Upper lobe of left lung (tissue), 6 donors: ENCODE measurements around the gene ULBP3. TPM values are rescaled to one million over a fixed set of nuclear protein-coding genes. Genes with fewer than 3 reads are reported as not detected.

Experiments used
- ATAC-seq, 2 donors: fragments of 200-7000 bp; cut with Tn5 transposase; one replicate each; pipeline ENCODE4 v1.9.1; 2022; ENCODE audit warnings: mild to moderate bottlenecking in 2 of 2, moderate library complexity in 2 of 2; ENCODE audit not compliant: low FRiP score in 2 of 2
- DNase-seq, 2 donors: peaks; one replicate each; pipeline ENCODE4 v3.0.0-alpha.2; 2019 to 2020
- H3K27ac ChIP-seq, 4 donors: fragments of 200-600 bp; sonication (generic); one replicate each; pipeline ENCODE4 v1.5.1; 2016 to 2019
- H3K27me3 ChIP-seq, 4 donors: fragments of 200-600 bp; sonication (generic); one replicate each; pipeline ENCODE4 v1.5.1; 2017 to 2019
- H3K36me3 ChIP-seq, 4 donors: fragments of 200-600 bp; sonication (generic); one replicate each; pipeline ENCODE4 v1.5.1; 2016 to 2019
- H3K4me1 ChIP-seq, 4 donors: fragments of 200-600 bp; sonication (generic); one replicate each; pipeline ENCODE4 v1.5.1; 2018 to 2019
- H3K4me3 ChIP-seq, 4 donors: fragments of 200-600 bp; sonication (generic); one replicate each; pipeline ENCODE4 v1.5.1; 2017 to 2019; ENCODE audit warnings: mild to moderate bottlenecking in 2 of 4, moderate library complexity in 1 of 4
- H3K9me3 ChIP-seq, 4 donors: fragments of 200-600 bp; sonication (generic); one replicate each; pipeline ENCODE4 v1.5.1; 2018 to 2019
- EP300 ChIP-seq, 4 donors: sonication (generic); formaldehyde crosslinking; IDR thresholded peaks; one replicate each; pipeline ENCODE4 v1.5.1; 2017; ENCODE audit warnings: antibody characterized with exemption in 4 of 4, control low read depth in 2 of 4
- POLR2A ChIP-seq, 4 donors: fragments of 450-650 bp; IDR thresholded peaks; one replicate each; pipeline ENCODE4 v1.5.1; 2016 to 2017; ENCODE audit warnings: antibody characterized with exemption in 4 of 4, mild to moderate bottlenecking in 2 of 4
- POLR2AphosphoS5 ChIP-seq, 2 donors: sonication (generic); formaldehyde crosslinking; IDR thresholded peaks; one replicate each; pipeline ENCODE4 v1.5.1; 2017; ENCODE audit warnings: antibody characterized with exemption in 2 of 2
- WGBS, 2 donors: methylation state at CpG; one replicate each; pipeline ENCODE4 v1.1.5; 2017 to 2018; 5-methylcytosine and 5-hydroxymethylcytosine counted together
- total RNA-seq, 6 donors: library from RNA; depleted of rRNA in 4 of 6; stranded (reverse); fragments of >200 nt in 4 of 6; gene quantifications; one replicate each; pipeline versions ENCODE4 v1.1.0 to v1.2.1, GENCODE V29; 2016 to 2021
- TF ChIP-seq, protein P1 (sequence below), 6 experiments: fragments of 450-650 bp in 4 of 6; fragments of 200-600 bp in 2 of 6; sonication (generic) in 2 of 6; IDR thresholded peaks; one replicate each; pipeline ENCODE4 v1.5.1; 2016 to 2019; ENCODE audit warnings: antibody characterized with exemption in 6 of 6
- donor health status: DM: no; HTN: no; CAD: no; lungs with moderate emphysema.
- donor health status: DM: no; HTN: yes; CAD: no; lungs with severe emphysema.

Gene ULBP3
- total RNA-seq, 6 donors from 2014 or later = 2.5 to 7.0 (median 4.9) TPM; not detected in 2

DNA sequence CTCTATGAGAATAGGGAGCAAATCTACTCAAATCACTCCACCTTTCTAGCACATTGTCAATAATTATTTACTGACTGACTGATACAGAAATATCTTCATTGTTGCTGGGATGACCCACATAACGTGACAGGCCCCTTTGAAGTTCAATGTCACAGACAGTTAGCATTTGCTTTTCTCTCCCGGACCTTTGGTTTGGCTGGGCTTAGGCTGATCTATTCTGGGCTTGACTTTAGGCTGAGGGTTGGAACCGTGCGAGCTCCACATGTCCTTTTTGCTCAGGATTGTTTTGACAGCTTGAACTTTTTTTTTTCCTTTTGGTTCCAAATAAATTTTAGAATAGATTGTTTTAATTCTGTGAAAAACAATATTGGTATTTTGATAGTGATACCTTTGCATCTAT is 12.0 kb downstream of the ULBP3 start:
- H3K4me3 ChIP-seq = no peak overlapping the region
- ATAC-seq = no peak

DNA sequence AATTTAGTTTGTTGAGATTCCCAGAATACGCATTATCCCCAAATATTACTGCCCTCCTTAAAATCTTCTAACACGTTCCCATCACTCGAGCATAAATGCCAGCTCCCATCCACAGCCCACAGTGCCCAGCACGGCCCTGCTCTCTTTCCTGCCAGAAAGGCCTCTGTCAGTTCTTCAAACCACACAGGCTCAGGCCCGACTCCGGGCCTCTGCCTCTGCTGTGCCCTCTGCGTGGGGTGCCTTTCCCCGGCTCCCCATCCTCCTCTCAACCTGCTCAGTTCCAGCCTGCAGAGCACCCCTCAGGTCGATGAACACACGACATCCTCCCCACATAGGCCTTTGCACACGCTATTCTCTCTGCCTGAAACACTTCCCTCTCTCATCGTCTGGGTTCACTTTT is 12.8 kb downstream of the ULBP3 start:
- H3K9me3 ChIP-seq = no peaks in the 10 kb centered on the region
- H3K36me3 ChIP-seq = no peaks in the 10 kb centered on the region
- no peak for ATAC-seq
- H3K27ac ChIP-seq = no peak overlapping the region
- no peak for DNase-seq
- TF ChIP-seq, protein P1, sequence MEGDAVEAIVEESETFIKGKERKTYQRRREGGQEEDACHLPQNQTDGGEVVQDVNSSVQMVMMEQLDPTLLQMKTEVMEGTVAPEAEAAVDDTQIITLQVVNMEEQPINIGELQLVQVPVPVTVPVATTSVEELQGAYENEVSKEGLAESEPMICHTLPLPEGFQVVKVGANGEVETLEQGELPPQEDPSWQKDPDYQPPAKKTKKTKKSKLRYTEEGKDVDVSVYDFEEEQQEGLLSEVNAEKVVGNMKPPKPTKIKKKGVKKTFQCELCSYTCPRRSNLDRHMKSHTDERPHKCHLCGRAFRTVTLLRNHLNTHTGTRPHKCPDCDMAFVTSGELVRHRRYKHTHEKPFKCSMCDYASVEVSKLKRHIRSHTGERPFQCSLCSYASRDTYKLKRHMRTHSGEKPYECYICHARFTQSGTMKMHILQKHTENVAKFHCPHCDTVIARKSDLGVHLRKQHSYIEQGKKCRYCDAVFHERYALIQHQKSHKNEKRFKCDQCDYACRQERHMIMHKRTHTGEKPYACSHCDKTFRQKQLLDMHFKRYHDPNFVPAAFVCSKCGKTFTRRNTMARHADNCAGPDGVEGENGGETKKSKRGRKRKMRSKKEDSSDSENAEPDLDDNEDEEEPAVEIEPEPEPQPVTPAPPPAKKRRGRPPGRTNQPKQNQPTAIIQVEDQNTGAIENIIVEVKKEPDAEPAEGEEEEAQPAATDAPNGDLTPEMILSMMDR (IDR thresholded peaks at IDR 0.05) = no peak
- TF ChIP-seq EP300 (IDR thresholded peaks at IDR 0.05) (no peak), POLR2A (IDR thresholded peaks at IDR 0.05) (no peak), POLR2AphosphoS5 (IDR thresholded peaks at IDR 0.05) (no peak)
- WGBS, 2 donors = 83 to 89% methylated on average over 12 of the region's 12 CpGs
- H3K4me3 ChIP-seq = no peak overlapping the region
- peaks cover 0 to 6% (median 0%) of the 10 kb centered on the region in 4 donors for H3K4me1 ChIP-seq
- no peaks in the 10 kb centered on the region for H3K27me3 ChIP-seq

More for the DNA sequence above, 12.0 kb downstream of the ULBP3 start:
- Histone ChIP-seq H3K9me3 (no peaks in the 10 kb centered on the region), H3K4me1 (peaks cover 0 to 6% (median 0%) of the 10 kb centered on the region in 4 donors), H3K36me3 (no peaks in the 10 kb centered on the region), H3K27ac (no peak overlapping the region), H3K27me3 (no peaks in the 10 kb centered on the region)
- no peak for TF ChIP-seq POLR2A (IDR thresholded peaks at IDR 0.05)
- TF ChIP-seq, protein P1 (IDR thresholded peaks at IDR 0.05) = no peak
- no peak for TF ChIP-seq EP300 (IDR thresholded peaks at IDR 0.05)
- TF ChIP-seq POLR2AphosphoS5 (IDR thresholded peaks at IDR 0.05) = no peak
- DNase-seq = no peak
- 78 to 81% methylated on average over 4 of the region's 4 CpGs for WGBS, 2 donors

DNA sequence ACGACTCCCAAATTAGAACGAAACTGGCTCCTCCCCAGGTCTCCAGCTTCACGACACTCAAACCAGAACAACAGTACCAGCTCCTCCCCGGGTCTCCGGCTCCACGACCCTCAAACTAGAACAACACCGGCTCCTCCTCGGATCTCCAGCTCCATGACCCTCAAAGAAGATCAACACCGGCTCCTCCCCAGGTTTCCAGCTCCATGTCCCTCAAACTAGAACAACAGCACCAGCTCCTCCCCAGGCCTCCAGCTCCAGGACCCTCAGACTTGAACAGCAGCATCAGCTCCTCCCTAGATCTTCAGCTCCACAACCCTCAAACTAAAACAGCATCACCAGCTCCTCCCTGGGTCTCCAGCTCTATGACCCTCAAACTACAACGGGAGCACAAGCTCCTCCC is 13.8 kb downstream of the ULBP3 start:
- no peak overlapping the region for H3K27ac ChIP-seq
- no peaks in the 10 kb centered on the region for H3K36me3 ChIP-seq
- peaks cover 0 to 3% (median 0%) of the 10 kb centered on the region in 4 donors for H3K4me1 ChIP-seq
- H3K9me3 ChIP-seq = no peaks in the 10 kb centered on the region
- no peak for DNase-seq
- WGBS, 2 donors = 87 to 91% methylated on average over 10 of the region's 10 CpGs
- H3K4me3 ChIP-seq = no peak overlapping the region
- H3K27me3 ChIP-seq = no peaks in the 10 kb centered on the region
- TF ChIP-seq POLR2A (IDR thresholded peaks at IDR 0.05) = no peak
- TF ChIP-seq POLR2AphosphoS5 (IDR thresholded peaks at IDR 0.05) = no peak
- TF ChIP-seq, protein P1 (IDR thresholded peaks at IDR 0.05) = no peak
- no peak for TF ChIP-seq EP300 (IDR thresholded peaks at IDR 0.05)
- no peak for ATAC-seq

DNA sequence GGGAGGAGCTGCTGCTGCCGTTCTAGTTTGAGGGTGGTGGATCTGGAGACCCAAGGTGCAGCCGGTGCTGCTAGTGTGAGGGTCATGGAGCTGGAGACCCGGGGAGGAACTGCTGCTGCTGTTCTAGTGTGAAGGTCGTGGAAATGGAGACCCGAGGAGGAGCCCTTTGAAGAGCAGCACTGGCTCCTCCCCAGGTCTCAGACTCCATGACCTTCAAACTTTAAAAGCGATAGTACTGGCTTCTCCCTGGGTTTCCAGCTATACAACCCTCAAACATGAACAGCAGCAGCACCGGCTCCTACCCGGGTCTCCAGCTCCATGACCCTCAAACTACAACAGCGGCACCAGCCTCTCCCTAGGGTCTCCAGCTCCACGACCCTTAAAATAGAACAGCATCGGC is 15.5 kb downstream of the ULBP3 start:
- ATAC-seq (no peak), DNase-seq (no peak)
- Histone ChIP-seq H3K9me3 (no peaks in the 10 kb centered on the region), H3K4me1 (no peaks in the 10 kb centered on the region), H3K27me3 (no peaks in the 10 kb centered on the region), H3K4me3 (no peak overlapping the region), H3K27ac (no peak overlapping the region), H3K36me3 (no peaks in the 10 kb centered on the region)
- 80 to 86% methylated on average over 8 to 11 of the region's 11 CpGs for WGBS, 2 donors
- TF ChIP-seq POLR2A (IDR thresholded peaks at IDR 0.05) (no peak), EP300 (IDR thresholded peaks at IDR 0.05) (no peak), POLR2AphosphoS5 (IDR thresholded peaks at IDR 0.05) (no peak)
- TF ChIP-seq, protein P1 (IDR thresholded peaks at IDR 0.05) = no peak

DNA sequence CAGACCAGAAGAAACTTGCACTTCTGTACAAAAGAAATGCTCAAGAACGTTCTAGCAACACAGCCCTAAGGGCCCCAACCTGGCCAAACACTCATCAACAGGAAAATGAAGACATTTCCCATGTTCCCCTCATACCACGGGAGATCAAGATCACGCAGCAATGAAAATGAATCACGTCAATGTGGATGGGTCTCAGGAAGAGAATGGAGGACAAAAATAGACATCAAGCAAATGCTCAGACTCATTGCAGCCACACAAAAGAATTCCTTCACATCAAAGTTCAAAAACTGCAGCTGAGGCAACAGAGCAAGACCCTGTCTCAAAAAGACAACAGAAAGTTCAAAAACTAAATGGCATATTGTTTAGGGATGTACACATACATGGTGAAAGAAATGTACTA is 18.1 kb downstream of the ULBP3 start:
- DNase-seq = no peak
- 58 to 63% methylated on average over 4 of the region's 4 CpGs for WGBS, 2 donors
- H3K4me3 ChIP-seq = no peak overlapping the region
- TF ChIP-seq EP300 (IDR thresholded peaks at IDR 0.05) = no peak
- no peak for TF ChIP-seq POLR2AphosphoS5 (IDR thresholded peaks at IDR 0.05)
- TF ChIP-seq, protein P1 (IDR thresholded peaks at IDR 0.05) = no peak
- TF ChIP-seq POLR2A (IDR thresholded peaks at IDR 0.05) = no peak
- H3K4me1 ChIP-seq = no peaks in the 10 kb centered on the region
- H3K9me3 ChIP-seq = no peaks in the 10 kb centered on the region
- no peak for ATAC-seq
- no peaks in the 10 kb centered on the region for H3K27me3 ChIP-seq
- H3K27ac ChIP-seq = no peak overlapping the region
- H3K36me3 ChIP-seq = no peaks in the 10 kb centered on the region
